ENCODE data around the gene LILRA6.

The LILRA6 gene

DNA sequence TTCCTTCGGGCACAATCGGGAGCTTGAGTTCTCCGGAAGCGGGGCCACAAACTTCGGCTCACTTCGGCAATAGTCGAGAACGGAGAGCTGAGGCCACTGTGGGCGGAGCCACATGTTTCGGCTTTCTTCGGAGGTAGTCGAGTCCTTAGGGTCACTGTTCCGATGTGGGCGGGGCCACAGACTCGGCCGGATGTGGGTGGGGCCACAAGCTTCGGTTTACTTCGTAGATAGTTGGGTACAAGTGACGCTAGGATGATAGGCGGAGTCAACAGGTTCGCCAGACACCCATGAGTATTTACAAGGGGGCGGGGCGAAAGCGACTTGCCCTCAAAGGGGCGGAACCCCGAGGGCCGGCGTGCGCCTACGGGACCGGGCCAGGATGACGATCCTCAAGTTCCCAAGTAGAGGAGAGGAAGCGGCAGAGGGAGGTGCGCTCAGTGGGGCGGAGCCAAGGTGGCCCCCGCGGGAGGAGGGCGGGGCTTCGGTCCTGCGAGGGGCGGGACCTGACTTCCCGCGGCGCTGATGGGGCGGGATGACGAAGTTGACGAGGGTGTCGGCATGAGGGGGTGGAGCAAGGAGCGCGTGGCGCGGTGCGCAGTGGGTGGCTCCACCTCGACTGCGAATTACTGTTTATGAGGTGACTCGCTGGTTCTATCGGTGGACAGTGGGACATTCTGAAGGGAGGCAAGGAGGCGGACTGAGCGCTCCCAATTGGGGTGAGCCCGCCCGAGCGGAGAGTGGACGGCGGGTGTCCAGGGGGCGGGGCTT lies 52.7 kb downstream of the LILRA6 start:
- in situ Hi-C loops (cut with MboI; ENCODE audit: low sequenced_read_pairs): no loop called here

DNA sequence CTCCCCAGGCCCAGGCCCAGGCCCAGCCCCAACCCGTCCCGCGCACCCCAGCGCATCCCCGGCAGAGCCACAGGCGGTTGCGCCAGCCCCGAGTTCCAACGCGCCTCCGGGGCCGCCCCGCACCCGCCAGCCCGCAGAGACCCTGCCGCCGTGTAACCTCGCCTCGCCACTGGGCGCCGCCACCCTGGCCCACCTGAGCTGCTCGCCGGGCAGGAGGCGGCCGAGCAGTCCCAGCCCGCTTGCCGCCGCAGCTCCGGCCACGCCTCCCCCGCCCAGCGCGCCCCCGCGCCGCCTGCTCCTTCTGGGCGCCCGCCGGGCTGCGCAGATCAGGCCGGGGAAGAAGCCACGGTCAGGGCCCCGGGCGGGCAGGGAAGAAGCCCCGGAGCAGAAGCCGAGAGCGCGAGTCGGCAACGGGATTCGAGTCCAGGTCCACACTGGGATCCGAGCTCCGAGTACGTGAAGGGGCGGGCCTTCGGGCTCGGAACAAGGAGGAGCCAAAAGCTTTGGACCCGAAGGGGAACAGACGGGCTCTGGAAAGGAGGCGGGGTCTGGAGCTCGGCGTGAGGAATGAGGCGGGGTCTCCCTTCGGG lies 53.4 kb downstream of the LILRA6 start, which contains the start of gene MBOAT7:
Gene MBOAT7, minus strand, starts transcription at position 436 of the 590 bp plus-strand sequence. CDS start 1,072 bp downstream, outside the sequence.
- in situ Hi-C loops (cut with MboI; ENCODE audit: low sequenced_read_pairs): no loop called here

DNA sequence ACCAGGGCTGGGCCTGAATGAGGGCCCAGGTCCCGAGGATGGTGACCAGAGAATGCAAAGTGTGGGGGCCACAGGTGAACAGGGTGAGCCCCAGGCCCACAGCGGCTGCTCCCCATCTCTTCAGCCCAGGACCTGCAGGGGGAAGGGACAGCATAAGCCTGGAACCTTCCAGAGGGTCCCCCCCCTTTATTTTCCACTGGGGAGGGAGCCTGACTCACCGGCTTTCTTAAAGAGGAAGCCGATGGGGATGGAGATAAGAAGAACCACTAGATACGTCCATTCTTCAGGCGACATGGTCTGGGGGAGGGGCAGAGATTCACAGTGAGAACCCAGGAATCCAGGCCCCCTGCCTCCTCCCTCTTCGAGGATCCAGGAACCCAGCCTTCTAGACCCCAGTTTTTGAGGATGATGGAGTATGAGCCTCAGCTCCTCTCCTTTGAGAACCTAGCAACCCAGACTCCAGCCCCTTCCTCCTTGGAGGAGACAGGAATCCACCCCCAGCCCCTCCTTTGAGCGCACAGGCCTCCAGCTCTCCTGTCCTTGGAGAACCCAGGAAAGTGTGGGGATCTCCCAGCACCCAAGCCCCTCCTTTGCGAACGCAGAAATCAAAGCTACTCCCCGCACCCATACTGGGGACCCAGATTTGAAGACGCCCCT lies 54.2 kb downstream of the LILRA6 start:
- in situ Hi-C loops (cut with MboI; ENCODE audit: low sequenced_read_pairs): no loop called here

DNA sequence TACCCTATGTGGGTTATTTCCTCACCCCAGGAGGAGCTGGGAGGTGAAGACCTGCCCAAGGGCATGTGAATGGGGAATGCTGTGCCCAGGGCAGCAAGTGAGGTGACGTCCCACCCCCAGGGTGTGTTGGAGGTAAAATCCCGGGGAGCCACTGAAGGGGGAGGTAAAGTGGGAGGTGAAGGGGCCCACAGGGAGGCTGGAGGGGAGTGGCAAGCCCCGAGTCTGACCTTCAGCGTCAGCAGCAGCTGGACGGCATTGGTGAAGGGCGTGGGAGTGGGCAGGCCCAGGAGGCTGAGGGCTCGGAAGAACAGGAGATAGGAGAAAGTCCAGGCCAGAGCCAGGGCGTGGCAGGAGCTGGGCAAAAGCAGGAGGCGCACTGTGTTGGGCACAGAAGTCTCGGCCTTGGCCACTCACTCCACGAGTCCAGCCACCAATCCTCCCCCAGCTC lies 55.6 kb downstream of the LILRA6 start:
- in situ Hi-C loops (cut with MboI; ENCODE audit: low sequenced_read_pairs): no loop called here
